ENCODE measurements around the gene GNB5. TPM values are rescaled to one million over a fixed set of nuclear protein-coding genes. Genes with fewer than 3 reads are reported as not detected.

Gene GNB5
- total RNA-seq, 1 donor from 2014 or later: 64.2 TPM

- CTCF ChIA-PET: no interaction called here
- Mint-ChIP-seq H3K9me3 (no peaks in the 10 kb centered on the region), H3K36me3 (ENCODE audit: low read depth) (peaks cover 14% of the 10 kb centered on the region), H3K4me1 (no peaks in the 10 kb centered on the region), H3K27me3 (no peaks in the 10 kb centered on the region), H3K27ac (no peak overlapping the region), H3K4me3 (no peak overlapping the region)
- no peak for ATAC-seq (ENCODE audit: low read depth)
- no peak for DNase-seq
- intact Hi-C loops (cut with micrococcal nuclease): loop anchor here (5.0 kb wide), 1 partner anchor 149 kb away; no protein-coding TSS in a partner anchor
- TF ChIP-seq, protein P1, sequence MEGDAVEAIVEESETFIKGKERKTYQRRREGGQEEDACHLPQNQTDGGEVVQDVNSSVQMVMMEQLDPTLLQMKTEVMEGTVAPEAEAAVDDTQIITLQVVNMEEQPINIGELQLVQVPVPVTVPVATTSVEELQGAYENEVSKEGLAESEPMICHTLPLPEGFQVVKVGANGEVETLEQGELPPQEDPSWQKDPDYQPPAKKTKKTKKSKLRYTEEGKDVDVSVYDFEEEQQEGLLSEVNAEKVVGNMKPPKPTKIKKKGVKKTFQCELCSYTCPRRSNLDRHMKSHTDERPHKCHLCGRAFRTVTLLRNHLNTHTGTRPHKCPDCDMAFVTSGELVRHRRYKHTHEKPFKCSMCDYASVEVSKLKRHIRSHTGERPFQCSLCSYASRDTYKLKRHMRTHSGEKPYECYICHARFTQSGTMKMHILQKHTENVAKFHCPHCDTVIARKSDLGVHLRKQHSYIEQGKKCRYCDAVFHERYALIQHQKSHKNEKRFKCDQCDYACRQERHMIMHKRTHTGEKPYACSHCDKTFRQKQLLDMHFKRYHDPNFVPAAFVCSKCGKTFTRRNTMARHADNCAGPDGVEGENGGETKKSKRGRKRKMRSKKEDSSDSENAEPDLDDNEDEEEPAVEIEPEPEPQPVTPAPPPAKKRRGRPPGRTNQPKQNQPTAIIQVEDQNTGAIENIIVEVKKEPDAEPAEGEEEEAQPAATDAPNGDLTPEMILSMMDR (IDR thresholded peaks at IDR 0.05): no peak
- POLR2A ChIA-PET: no interaction called here
Observed at GRCh38 chr15:52206446-52206845, 15.3 kb upstream of the GNB5 start.

- no peaks in the 10 kb centered on the region for H3K27me3 Mint-ChIP-seq
- TF ChIP-seq, protein P1 (IDR thresholded peaks at IDR 0.05): no peak
- ChIA-PET CTCF (no interaction called here), POLR2A (no interaction called here)
- no peak overlapping the region for H3K27ac Mint-ChIP-seq
- ATAC-seq (ENCODE audit: low read depth) (no peak), DNase-seq (no peak)
- intact Hi-C loops (cut with micrococcal nuclease): loop anchor here (5.0 kb wide), 1 partner anchor 147 kb away; no protein-coding TSS in a partner anchor
- H3K4me3 Mint-ChIP-seq: no peak overlapping the region
- no peaks in the 10 kb centered on the region for H3K4me1 Mint-ChIP-seq
- H3K9me3 Mint-ChIP-seq: no peaks in the 10 kb centered on the region
- H3K36me3 Mint-ChIP-seq (ENCODE audit: low read depth): peaks cover 14% of the 10 kb centered on the region
Observed at GRCh38 chr15:52204657-52205056, 13.5 kb upstream of the GNB5 start.

DNA sequence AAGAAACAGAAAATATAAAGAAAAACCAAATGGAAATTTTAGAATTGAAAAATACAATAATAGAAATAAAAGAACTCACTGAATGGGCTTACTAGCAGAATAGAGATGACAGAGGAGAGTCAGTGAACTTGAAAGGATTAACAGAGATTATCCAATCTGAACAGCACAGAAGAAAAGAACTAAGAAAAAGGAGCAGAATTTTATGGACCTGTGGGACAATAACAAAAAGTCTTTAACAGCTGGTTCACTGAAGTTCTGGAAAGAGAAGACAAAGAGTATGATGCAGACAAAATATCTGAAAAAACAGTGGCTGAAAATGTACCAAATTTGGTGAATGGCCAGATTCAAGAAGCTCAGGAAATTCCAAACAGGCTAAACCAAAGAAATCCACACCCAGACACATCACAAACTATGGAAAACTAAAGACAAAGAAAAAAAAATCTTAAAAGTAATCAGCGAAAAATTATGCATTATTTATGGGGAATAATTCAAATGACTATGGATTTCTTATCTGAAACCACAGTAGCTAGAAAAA is 9.7 kb upstream of the GNB5 start:
- H3K36me3 Mint-ChIP-seq (ENCODE audit: low read depth): peaks cover 14% of the 10 kb centered on the region
- intact Hi-C loops (cut with micrococcal nuclease): no loop called here
- H3K4me1 Mint-ChIP-seq: no peaks in the 10 kb centered on the region
- CTCF ChIA-PET: no interaction called here
- H3K27me3 Mint-ChIP-seq: no peaks in the 10 kb centered on the region
- TF ChIP-seq, protein P1 (IDR thresholded peaks at IDR 0.05): no peak
- no peak overlapping the region for H3K27ac Mint-ChIP-seq
- no peak for DNase-seq
- POLR2A ChIA-PET: no interaction called here
- no peak for ATAC-seq (ENCODE audit: low read depth)
- H3K9me3 Mint-ChIP-seq: no peaks in the 10 kb centered on the region
- no peak overlapping the region for H3K4me3 Mint-ChIP-seq

DNA sequence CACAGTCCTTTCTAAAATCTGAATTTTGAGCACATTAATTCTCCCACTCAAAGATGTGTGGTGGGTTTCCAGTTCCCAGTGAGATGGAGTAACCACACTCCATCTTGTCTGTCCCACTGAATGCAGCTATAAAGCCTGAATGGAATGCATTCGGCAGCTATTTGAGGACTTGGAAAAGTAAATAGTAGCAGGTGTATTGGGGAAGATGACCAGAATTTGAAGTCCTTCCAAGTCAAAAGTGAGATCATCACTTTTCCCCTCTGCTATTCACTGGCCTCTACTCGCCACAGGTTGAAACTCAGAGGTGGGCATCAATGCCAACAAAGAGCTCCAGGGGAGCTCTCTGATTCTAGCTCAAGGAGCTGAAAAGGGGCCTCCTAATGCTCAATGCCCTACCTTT is 8.1 kb upstream of the GNB5 start:
- no peaks in the 10 kb centered on the region for H3K4me1 Mint-ChIP-seq
- no peaks in the 10 kb centered on the region for H3K27me3 Mint-ChIP-seq
- no peaks in the 10 kb centered on the region for H3K9me3 Mint-ChIP-seq
- no peak for DNase-seq
- no peak overlapping the region for H3K27ac Mint-ChIP-seq
- ChIA-PET CTCF (no interaction called here), POLR2A (no interaction called here)
- H3K4me3 Mint-ChIP-seq: no peak overlapping the region
- TF ChIP-seq, protein P1 (IDR thresholded peaks at IDR 0.05): no peak
- peaks cover 3% of the 10 kb centered on the region for H3K36me3 Mint-ChIP-seq (ENCODE audit: low read depth)
- ATAC-seq (ENCODE audit: low read depth): no peak
- intact Hi-C loops (cut with micrococcal nuclease): no loop called here

GRCh38 chr15:52196891-52197290 is 5.7 kb upstream of the GNB5 start:
- ATAC-seq (ENCODE audit: low read depth) (no peak), DNase-seq (no peak)
- H3K9me3 Mint-ChIP-seq: no peaks in the 10 kb centered on the region
- intact Hi-C loops (cut with micrococcal nuclease): no loop called here
- TF ChIP-seq, protein P1 (IDR thresholded peaks at IDR 0.05): no peak
- no peak overlapping the region for H3K4me3 Mint-ChIP-seq
- no peaks in the 10 kb centered on the region for H3K27me3 Mint-ChIP-seq
- no peak overlapping the region for H3K27ac Mint-ChIP-seq
- POLR2A ChIA-PET: no interaction called here
- H3K36me3 Mint-ChIP-seq (ENCODE audit: low read depth): no peaks in the 10 kb centered on the region
- no peaks in the 10 kb centered on the region for H3K4me1 Mint-ChIP-seq
- CTCF ChIA-PET: no interaction called here
